GM19193 (cell line): ENCODE results near the gene ZP2.

Experiments
- POLR2A ChIP-seq: IDR thresholded peaks from 4 replicates; pipeline ENCODE4 v1.6.1; 2011; ENCODE audit not compliant: insufficient read depth, insufficient read length; ENCODE audit errors: extremely low read depth

Gene ZP2

DNA sequence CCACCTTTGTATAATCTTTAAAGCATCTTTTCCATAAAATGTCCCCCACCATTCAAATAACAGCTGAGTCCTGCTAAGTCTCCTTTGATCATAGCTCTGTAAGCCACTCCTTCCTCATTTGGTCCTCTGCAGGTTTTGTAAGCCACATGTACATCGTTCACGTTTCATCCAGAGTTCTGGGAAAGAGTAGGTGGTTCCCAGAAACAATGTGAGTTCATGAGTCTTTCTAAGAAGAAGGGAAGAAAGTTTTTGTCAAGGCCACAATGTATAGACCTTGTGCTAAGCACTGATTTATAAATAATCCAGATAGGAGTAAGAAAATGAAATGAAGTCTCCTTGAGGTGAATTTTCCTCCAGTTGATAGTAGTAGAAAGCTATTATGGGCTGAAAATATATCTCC, 13.4 kb upstream of the ZP2 start:
- TF ChIP-seq POLR2A = no peak

DNA sequence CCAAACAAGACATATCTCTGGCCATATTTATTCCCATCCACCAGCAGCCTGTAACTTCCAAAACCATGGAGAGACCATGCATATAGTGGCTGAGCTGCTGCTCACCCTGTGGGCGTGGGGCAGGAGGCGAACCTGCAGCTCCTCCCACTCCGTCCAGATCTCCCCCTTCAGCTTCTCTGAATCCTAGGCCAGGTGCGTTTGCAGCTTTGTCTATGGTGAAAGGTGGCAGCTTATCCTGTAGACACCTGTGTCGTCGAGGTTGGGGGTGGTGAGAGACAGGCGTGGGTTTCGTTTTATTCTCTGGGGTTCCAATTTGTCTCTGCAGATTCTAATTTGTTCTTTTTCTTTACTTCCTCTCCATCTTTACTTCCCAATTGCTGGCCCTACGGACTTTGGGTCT, 12.4 kb upstream of the ZP2 start:
- no peak for TF ChIP-seq POLR2A

DNA sequence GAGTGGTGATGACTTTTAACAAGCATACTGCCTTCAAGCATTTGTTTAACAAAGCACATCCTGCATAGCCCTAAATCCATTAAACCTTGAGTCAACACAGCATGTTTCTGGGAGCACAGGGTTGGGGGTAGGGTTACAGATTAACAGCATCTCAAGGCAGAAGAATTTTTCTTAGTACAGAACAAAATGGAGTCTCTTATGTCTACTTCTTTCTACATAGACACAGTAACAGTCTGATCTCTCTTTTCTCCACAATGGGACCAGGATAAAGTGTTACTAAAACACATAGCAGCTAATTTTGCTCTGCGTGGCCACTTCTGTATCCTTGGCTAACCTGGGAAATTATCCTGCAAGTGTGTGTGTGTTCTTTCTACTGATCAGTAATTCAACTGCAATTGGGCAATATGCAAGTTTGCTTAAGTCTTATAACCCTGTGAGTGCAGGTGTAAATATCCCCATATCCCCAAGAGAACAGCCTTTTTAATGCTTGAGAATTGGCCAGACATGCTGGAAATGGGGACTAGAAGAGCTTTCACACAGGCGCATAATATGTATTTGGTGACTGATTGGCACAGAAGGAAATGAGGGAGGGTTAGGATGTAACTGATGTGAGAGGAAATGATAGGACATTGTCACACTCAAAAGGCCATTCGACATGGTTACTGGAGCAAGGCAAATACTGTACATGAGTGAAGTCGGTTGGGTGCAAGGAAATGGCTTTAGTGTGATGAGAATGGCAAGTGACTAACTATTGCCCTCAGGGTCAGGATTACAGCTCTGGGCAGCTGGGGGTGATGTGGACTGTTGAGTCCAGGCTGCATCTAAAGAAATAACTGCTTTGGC, 11.3 kb upstream of the ZP2 start:
- TF ChIP-seq POLR2A = no peak

DNA sequence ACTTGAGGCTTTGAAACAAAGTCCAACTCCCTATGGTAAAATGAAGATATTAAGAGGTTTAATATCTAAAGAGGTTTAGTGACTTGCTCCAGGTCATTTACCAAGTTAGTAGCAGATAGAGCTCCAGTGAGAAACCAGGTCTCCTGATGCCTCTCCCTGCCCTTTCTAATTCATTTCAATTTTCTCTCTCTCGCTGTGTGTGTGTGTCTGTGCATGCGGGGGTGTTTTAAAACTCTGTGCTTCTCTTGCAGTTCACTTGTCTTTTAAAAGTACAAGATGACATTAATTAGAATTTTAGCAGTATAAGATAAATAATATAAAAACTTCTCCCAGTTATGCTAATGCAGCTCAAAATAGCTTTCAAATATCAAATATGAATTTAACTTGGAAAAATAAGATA, 8.2 kb upstream of the ZP2 start:
- no peak for TF ChIP-seq POLR2A

DNA sequence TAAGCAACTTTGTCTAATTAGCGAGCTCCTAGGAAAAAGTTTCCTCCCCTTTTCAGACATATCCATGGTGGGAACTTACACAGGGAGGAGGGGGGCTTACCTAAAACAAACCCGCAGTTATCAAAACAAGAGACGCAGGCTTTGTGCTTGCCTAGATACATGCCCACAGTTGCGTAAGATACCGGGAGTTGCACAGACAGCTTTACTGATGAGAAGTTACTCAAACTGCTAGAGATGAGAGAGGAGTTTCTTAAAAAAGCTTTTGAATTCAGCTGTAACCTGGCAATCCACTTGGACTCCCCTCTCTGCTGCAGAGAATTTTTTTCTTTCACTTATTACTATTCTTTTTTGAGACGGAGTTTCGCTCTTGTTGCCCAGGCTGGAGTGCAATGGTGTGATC, 6.8 kb upstream of the ZP2 start:
- no peak for TF ChIP-seq POLR2A

DNA sequence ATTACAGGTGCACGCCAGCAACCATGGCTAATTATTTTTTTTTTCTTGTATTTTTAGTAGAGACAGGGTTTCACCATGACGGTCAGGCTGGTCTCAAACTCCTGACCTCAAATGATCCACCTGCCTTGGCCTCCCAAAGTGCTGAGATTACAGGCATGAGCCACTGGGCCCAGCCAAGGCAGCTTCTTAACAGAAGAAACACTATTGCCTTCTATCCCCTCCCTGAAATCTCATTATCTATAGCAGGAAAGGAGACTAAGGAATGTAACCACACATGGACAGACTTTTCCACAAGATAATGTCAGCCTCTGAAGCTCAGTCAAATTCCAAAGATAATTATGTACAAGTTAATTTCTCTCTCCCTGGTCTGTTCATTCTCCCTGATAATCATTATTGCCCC, 5.7 kb upstream of the ZP2 start:
- no peak for TF ChIP-seq POLR2A

DNA sequence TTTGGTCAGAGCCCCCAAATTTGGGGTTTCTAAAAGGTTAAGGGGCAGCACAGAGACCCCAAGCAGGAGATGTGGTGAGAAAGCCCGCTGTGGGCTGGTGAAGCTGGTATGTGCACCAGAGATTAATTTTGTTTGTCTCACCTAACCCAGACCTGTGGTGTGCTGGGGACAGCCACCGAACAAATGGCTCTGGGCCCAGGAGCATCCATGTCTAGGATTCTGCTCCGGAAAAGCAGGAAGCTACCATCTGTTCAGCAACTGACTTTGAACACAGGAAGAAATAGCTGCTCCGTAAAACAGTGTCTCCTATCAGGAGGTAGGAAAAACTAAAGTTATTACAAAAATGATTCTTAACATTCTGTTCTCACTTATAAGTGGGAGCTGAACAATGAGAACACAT, 2.7 kb upstream of the ZP2 start:
- TF ChIP-seq POLR2A = no peak

DNA sequence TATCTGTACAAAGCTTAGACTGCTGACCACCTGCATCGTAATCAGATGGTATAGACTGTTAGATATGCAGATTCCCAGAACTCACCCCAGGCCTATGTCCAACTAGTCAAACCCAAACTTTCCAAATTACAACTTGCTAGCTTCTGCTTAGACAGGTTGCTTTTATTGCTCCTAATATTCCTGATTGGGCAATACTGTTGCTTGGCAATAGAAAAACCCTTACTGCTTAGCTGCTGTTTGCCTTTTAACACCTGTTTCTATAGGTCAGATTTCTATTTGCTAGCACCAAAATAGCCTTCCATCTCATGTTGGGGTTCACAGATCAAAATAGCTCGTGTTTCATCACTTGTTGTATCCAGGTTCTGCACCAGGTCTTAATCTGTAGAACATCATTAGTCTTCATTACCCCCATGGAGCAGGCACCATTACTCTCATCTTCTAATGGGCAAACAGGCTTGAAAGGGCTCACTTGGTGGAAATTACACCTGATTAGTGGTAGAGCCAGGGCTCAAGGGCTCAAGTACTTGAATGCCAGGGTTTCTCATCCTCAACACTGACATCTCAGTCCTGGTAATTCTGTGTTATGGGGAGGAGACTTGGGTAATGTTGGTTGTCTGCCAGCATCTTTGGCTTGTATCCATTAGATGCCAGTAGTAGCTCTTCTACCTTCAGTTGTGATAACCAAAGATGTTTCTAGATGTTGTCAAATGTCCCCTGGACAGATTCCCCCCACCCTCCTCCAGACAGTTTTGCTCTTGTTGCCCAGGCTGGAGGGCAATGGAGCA, 2.7 kb downstream of the ZP2 start:
- TF ChIP-seq POLR2A = no peak

DNA sequence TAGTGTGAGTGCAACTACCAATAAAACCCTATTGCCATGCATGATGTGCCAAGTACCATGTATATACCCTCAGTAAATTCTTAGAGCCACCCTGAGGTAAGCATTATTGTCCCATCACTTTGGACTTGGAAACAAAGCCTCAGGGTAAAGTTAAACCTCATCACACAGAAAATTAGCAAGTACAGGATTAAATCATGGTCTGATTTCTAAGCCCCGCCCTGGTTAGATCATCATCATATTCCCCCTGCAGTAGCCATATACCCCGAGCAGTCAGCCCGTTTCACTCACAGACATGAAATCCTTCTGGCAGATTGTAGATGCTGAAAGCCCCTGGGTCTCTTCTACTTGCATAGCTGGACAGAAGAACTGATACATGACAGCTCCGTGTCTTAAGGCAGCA, 4.8 kb downstream of the ZP2 start:
- TF ChIP-seq POLR2A = no peak

DNA sequence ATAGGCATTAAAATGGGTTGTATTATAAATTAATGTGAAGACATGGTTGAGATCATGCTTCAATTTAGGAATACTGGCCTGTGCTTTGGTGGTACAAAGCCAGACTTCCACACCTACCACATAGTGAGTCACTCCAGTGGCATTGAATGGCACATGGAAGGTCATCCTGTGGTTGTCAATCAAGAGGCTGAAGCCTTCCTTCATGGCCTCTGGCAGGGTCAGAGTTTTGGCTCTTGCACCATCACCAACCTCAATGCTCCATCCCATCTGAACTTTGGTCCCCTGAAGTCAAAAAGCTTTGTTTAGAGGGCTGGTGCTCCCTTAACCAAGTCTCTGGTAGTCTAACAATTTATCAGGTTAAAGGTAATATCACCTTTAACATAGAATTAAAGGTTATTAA, 6.1 kb downstream of the ZP2 start:
- no peak for TF ChIP-seq POLR2A

DNA sequence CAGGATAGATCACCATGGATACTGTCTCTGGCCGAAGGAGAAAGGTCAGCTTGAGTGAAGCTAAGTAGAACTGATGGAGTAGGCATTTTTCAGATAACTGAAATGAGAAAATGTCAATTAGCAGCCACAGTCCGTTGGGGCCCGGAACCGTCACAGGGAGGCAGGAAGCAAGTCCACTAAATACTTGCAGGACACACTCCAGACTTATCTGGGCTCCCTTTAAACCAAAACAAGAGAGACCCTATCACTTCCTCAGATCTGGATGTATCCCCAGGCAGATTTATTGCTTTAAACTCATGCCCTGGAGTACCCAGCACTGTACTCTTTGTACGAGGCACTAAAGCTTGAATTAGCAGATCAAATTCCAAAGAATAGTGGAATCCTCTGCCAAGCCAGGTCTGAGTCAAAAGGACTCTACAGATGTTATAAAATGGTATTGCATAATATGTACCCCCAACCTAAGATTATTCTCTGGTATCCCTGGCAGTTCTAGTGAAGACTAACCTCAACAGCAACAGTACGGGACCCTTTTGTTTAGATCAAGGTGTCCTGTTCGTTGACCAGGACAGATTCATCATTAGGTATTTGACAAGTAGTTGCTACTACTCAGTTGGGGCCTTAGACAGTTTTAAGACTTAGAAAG, 8.1 kb downstream of the ZP2 start:
- TF ChIP-seq POLR2A = no peak

DNA sequence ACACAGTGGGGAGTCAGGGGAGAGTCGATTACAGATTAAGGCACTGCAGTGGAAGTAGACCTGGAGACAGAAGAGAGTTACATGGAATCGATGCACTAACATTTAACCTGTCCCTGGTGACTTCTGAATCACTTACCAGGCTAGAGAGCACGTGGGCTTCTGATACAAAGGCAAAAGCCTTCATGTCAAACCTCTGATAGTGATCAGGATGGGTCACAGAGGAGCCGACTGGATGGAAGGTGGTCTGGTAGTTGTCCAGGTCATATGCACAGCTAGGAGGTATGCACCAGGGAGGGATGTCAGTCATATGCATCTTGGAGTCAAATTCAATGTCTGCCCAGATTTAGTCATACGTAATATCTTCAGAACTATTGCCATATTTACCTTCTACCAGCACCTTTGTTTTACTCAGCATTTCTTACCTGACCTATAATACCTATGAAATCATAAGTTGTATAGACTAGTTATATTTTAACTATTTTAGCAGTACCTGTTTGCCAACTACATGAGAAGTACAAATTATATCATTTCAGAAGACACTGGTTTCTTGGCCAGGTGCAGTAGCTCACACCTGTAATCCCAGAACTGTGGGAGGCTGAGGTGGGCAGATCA, 11.7 kb downstream of the ZP2 start:
- TF ChIP-seq POLR2A = no peak

DNA sequence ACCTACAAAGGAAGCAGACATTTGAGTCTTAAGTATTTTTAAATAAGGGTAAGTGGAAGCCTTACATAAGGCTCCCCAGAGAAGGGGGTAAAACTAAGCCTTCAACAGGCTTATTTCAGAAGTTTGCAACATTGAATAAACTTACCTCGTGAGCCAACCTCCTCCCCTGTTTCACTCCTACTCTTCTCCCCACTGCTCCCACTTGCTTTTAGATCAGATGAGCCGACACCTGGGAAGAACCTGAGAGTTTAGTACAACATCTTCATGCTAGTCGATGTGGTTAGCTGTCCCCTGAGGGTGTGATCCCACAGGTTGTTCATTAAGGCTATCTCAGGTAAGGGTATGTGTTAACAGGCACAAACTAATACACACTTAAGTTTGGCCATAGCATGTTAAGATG, 13.8 kb downstream of the ZP2 start:
- TF ChIP-seq POLR2A = no peak

DNA sequence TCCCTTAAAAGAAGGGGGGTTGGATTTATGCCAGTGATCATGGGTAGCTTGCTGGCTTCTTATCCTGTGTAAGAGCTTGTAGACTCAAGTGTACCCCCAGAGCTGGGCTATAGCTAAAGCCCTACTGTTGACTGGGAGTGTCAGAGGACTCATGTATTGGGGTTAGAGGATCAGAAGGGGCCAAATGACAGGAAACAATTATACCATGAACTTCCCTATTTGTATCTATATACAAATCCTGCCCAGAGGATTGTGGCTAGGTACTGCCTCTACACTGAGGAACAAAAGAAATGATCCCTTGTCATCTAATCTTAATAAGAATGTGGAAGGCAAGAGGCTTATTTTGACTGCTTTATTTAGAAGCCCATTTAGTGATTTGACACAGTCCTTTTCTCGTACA, 14.3 kb downstream of the ZP2 start:
- TF ChIP-seq POLR2A = no peak

DNA sequence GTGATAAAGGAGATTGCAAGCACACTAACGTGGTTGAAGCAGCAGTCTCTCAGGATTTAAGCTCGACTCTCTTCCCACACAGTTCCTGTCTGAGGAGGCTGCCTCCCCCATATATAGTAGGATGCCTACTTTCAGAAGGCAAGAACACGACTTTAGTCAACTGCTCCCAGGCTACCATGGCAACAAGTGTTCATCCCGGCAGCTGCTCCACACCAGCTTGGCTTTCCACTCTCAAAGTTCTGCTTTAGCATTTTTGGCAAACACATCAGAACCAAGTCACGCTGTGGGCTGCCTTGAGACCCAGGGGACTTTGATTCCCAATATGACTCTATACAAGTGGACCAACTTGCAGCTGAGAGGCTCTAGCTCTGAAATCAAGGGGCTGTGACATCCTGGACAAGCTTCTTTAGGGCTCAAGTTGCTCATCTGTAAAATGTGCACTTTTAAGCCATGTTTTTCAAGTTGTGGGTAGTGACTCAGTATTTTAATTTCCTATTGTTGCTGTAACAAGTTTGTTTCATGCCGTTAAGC, 16.5 kb downstream of the ZP2 start:
- TF ChIP-seq POLR2A = no peak
